Ishikawa (cell line): ENCODE results near the gene EIPR1.

Source experiments
- CEBPB ChIP-seq: IDR thresholded peaks from 2 replicates; pipeline ENCODE4 v1.6.1; 2012
- CREB1 ChIP-seq: IDR thresholded peaks from 2 replicates; pipeline ENCODE4 v1.6.1; 2012; ENCODE audit warnings: low read depth
- EGR1 ChIP-seq: IDR thresholded peaks from 2 replicates; pipeline ENCODE4 v1.6.1; 2012
- EP300 ChIP-seq: IDR thresholded peaks from 2 replicates; pipeline ENCODE4 v1.6.1; 2012; ENCODE audit warnings: borderline replicate concordance
- FOXM1 ChIP-seq: IDR thresholded peaks from 2 replicates; pipeline ENCODE4 v1.6.1; 2012; ENCODE audit warnings: low read depth, borderline replicate concordance
- NFIC ChIP-seq: IDR thresholded peaks from 2 replicates; pipeline ENCODE4 v1.6.1; 2012
- RAD21 ChIP-seq: IDR thresholded peaks from 2 replicates; pipeline ENCODE4 v1.6.1; 2012; ENCODE audit warnings: low read depth
- TAF1 ChIP-seq: IDR thresholded peaks from 2 replicates; pipeline ENCODE4 v1.6.1; 2012; ENCODE audit warnings: low read depth, mild to moderate bottlenecking
- TCF12 ChIP-seq: IDR thresholded peaks from 2 replicates; pipeline ENCODE4 v1.6.1; 2012; ENCODE audit warnings: low read depth
- TEAD4 ChIP-seq: IDR thresholded peaks from 2 replicates; pipeline ENCODE4 v1.6.1; 2012
- YY1 ChIP-seq: IDR thresholded peaks from 2 replicates; pipeline ENCODE4 v1.6.1; 2012; ENCODE audit warnings: low read depth
- ZBTB7A ChIP-seq: IDR thresholded peaks from 2 replicates; pipeline ENCODE4 v1.6.1; 2012; ENCODE audit warnings: low read depth
- TF ChIP-seq, protein P1 (sequence below): IDR thresholded peaks from 2 replicates; pipeline ENCODE4 v1.6.1; 2012
- TF ChIP-seq, protein P2 (sequence below): IDR thresholded peaks from 2 replicates; pipeline ENCODE4 v1.6.1; 2012
- TF ChIP-seq, protein P3 (sequence below): IDR thresholded peaks from 2 replicates; pipeline ENCODE4 v1.6.1; 2012; ENCODE audit warnings: low read depth, mild to moderate bottlenecking

The EIPR1 gene

DNA sequence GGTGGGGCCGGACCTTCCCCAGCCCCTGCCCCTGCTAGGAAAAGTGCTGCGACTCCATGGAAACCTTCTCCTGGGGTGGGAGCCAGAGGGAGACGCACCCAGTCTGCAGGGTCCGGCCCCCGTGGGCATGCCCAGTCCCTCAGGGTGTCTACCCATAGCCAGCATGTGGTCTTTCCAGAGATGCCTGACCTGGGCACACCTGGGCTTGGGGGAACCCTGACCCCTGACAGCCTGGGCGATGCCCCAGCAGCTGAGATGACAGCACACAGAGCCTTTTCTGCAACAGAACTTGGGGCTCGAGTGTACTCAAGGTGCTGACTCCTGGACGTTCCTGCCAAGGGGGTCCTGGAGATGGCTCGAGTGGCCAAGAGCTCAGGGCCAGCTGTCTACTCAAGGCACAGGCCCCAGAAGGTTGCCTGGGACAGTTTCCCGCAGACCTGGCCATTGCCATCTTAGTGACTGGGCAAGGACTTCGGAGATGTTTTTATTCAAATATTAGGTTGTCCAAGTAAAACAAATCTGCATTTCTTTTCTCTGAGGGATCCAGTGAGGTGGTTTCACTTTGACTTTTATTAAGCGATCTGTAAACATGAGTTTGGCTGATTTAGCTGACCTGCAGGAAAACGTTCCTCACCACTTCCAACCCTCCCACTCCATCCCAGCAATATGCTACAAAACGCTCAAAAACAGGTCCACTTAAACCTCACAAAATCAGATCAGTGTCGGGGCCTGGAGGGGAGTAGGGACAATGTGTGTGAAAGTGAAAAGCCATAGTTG lies 228.0 kb downstream of the EIPR1 start:
- TF ChIP-seq TCF12 (no peak), CEBPB (no peak), FOXM1 (no peak), CREB1 (no peak), NFIC (no peak), EP300 (no peak), RAD21 (no peak), YY1 (no peak), TEAD4 (no peak), TAF1 (no peak), EGR1 (no peak), ZBTB7A (no peak)
- TF ChIP-seq, protein P1, sequence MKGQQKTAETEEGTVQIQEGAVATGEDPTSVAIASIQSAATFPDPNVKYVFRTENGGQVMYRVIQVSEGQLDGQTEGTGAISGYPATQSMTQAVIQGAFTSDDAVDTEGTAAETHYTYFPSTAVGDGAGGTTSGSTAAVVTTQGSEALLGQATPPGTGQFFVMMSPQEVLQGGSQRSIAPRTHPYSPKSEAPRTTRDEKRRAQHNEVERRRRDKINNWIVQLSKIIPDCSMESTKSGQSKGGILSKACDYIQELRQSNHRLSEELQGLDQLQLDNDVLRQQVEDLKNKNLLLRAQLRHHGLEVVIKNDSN: no peak
- TF ChIP-seq, protein P2, sequence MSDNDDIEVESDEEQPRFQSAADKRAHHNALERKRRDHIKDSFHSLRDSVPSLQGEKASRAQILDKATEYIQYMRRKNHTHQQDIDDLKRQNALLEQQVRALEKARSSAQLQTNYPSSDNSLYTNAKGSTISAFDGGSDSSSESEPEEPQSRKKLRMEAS: no peak
- TF ChIP-seq, protein P3, sequence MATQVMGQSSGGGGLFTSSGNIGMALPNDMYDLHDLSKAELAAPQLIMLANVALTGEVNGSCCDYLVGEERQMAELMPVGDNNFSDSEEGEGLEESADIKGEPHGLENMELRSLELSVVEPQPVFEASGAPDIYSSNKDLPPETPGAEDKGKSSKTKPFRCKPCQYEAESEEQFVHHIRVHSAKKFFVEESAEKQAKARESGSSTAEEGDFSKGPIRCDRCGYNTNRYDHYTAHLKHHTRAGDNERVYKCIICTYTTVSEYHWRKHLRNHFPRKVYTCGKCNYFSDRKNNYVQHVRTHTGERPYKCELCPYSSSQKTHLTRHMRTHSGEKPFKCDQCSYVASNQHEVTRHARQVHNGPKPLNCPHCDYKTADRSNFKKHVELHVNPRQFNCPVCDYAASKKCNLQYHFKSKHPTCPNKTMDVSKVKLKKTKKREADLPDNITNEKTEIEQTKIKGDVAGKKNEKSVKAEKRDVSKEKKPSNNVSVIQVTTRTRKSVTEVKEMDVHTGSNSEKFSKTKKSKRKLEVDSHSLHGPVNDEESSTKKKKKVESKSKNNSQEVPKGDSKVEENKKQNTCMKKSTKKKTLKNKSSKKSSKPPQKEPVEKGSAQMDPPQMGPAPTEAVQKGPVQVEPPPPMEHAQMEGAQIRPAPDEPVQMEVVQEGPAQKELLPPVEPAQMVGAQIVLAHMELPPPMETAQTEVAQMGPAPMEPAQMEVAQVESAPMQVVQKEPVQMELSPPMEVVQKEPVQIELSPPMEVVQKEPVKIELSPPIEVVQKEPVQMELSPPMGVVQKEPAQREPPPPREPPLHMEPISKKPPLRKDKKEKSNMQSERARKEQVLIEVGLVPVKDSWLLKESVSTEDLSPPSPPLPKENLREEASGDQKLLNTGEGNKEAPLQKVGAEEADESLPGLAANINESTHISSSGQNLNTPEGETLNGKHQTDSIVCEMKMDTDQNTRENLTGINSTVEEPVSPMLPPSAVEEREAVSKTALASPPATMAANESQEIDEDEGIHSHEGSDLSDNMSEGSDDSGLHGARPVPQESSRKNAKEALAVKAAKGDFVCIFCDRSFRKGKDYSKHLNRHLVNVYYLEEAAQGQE: no peak

DNA sequence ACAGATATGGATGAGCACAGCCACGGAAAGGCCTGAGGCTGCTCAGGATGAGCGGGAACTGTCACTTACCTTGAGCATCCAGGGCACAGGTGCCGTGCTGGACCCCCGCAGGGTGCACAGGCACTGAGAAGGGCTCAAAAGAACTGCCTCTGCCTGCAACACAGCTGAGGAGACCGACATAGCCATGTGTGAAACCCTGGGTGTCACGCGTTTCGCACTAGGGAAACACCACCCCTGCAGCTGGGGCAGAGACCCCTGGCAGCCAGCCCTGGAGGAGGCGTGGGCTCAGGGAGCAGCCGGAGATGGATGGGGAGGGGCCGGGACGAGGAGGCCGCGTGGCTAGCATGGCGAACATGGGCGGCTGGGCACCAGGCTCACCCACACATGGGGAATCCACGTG lies 228.9 kb downstream of the EIPR1 start:
- TF ChIP-seq TEAD4 (no peak), CEBPB (no peak), RAD21 (no peak)
- TF ChIP-seq, protein P2: no peak
- TF ChIP-seq, protein P3: no peak
- TF ChIP-seq, protein P1: no peak

DNA sequence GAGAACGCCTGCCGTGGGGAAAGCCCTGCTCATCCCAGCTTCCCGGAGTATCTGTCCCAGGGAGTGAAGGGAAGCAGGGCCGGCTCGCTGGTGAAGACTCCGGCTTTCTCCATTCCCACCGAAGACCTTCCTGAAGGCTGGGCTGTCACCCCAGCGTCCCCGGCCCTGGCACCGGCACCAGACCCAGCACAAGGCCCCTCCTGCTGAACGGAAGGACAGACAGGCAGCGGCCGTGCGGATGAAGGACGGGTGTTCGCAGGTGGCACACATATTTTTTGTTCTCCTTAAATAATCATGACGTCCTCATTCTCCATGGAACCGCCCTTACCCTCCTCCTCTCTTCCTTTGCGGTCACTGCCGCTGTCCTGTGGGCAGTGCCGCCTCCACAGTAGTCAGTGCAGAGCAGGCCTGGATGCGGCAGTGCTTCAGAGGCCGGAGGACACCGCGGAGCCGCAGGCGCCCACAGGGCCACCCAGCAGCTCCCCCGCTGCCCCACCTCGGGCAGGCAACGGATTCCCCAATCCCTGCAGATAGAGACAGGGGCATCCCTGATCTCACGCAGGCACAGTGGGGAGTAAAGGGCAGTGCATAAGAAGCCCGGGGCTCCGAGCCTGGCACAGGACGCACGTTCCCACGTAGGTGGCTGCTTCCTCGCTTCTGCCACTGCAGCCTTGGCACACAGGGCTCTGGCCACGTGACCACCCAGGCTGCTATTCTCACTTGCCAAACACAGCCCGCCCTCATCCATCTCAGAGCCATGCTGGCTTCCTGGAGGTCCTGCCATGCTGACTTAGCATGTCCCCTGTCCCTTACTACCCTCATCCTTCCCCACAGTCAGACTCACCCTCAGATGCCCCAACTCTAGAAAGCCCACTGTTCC lies 229.7 kb downstream of the EIPR1 start:
- TF ChIP-seq, protein P1: no peak
- no peak for TF ChIP-seq EP300
- no peak for TF ChIP-seq TEAD4
- TF ChIP-seq, protein P3: no peak
- TF ChIP-seq CEBPB: no peak
- no peak for TF ChIP-seq TCF12
- TF ChIP-seq YY1: no peak
- no peak for TF ChIP-seq EGR1
- TF ChIP-seq TAF1: no peak
- TF ChIP-seq FOXM1: no peak
- TF ChIP-seq RAD21: no peak
- TF ChIP-seq ZBTB7A: no peak
- TF ChIP-seq, protein P2: no peak
- no peak for TF ChIP-seq NFIC
- TF ChIP-seq CREB1: no peak
